Adipocyte (in vitro differentiated cells): ENCODE measurements around the gene SSTR3.

ENCODE experiments used
- DNase-seq: peaks from one replicate; pipeline ENCODE4 v3.0.0-alpha.2; 2015; ENCODE audit warnings: low read depth
- H3K27me3 ChIP-seq: replicated peaks from 2 replicates; pipeline ENCODE4 v1.7.0; 2013; ENCODE audit warnings: mild to moderate bottlenecking, low read length, moderate library complexity; ENCODE audit not compliant: control insufficient read depth, insufficient read depth
- H3K36me3 ChIP-seq: 2 replicates; pipeline ENCODE4 v1.7.0; 2013; ENCODE audit warnings: low read length, mild to moderate bottlenecking, moderate library complexity; ENCODE audit not compliant: control insufficient read depth, insufficient read depth, severe bottlenecking
- H3K4me1 ChIP-seq: 2 replicates; pipeline ENCODE4 v1.7.0; 2013; ENCODE audit warnings: mild to moderate bottlenecking, low read length, moderate library complexity; ENCODE audit not compliant: control insufficient read depth, insufficient read depth
- H3K4me3 ChIP-seq: 2 replicates; pipeline ENCODE4 v1.7.0; 2013; ENCODE audit warnings: mild to moderate bottlenecking, low read length, moderate library complexity
- H3K9ac ChIP-seq: 2 replicates; pipeline ENCODE4 v1.7.0; 2013; ENCODE audit warnings: mild to moderate bottlenecking, low read length, moderate library complexity
- H3K9me3 ChIP-seq: 2 replicates; pipeline ENCODE4 v1.7.0; 2013; ENCODE audit warnings: mild to moderate bottlenecking, low read length, moderate library complexity; ENCODE audit not compliant: control insufficient read depth

SSTR3 gene

DNA sequence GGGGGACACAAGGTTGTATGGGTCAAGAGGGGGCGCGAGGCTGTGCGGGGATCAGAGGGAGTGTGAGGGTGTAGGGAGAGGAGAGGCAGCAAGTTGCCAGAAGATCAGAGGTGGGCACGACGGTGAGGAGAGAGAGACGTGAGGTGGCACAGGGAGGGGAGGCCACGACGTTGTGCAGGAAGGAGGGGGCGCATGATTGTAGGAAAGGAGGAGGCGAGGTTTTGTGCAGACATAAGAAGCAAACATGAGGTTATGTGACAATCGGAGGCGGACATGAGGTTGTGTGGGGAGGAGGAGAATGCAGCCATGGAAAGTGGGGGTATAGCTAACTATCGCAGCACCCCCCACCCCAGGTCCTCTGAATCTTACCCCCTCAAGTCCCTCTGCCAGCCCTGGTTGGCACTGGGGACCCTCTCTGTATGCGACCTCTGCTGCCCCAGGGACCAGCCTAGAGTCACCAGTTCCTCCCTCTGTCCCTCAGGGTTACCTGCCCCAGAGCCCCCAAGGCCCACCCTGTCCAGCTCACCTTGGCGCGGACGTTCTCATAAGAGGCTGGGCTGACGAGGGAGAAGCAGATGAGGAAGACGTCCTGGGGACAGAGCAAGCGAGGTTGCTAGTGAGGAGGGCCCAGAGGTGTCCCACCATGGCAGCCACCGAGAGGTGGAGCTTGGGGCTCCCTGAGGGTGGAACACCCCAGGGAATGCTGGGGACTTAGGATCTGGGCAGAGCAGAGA is 19.3 kb upstream of the SSTR3 start:
- DNase-seq: no peak

DNA sequence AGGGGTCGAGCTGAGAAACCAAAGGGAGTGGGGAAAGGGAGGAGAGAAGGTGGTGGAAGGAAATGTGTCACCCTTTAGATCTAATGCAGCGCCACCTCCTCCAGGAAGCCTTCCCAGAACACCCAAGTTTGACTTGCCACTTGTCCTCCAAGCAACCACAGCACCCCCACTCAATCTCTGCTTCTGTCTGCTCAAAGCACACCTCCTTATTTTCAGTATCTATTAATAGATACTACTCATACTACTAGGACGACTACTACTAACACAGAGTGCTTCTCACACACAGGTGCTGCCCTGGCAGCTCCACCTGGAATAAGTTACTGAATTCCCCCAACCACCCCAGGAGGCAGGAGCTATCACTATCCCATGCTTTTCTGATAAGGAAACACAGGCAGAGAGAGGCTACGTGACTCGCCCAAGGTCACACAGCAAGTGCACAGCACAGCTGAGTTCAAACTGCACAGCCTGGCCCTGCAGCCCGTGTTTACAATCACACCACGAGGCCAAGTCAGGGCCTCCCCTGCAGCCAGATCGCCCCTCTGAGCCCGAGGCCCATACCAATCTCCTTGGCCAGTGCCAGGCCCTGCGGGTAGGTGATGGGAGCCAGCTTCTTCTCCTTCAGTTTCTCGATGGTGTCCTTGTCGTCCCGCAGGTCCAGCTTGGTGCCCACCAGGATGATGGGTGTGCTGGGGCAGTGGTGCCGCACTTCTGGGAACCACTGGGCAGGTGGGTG is 18.6 kb upstream of the SSTR3 start:
- Histone ChIP-seq H3K4me1 (peaks cover 23% of the 10 kb centered on the region), H3K9ac (no peak overlapping the region), H3K4me3 (no peak overlapping the region), H3K9me3 (no peaks in the 10 kb centered on the region), H3K36me3 (no peaks in the 10 kb centered on the region), H3K27me3 (no peaks in the 10 kb centered on the region)
- DNase-seq: no peak

More for the DNA sequence above, 19.3 kb upstream of the SSTR3 start:
- Histone ChIP-seq H3K9me3 (no peaks in the 10 kb centered on the region), H3K4me3 (no peak overlapping the region), H3K36me3 (no peaks in the 10 kb centered on the region), H3K4me1 (peaks cover 23% of the 10 kb centered on the region), H3K9ac (no peak overlapping the region), H3K27me3 (no peaks in the 10 kb centered on the region)

- Histone ChIP-seq H3K27me3 (no peaks in the 10 kb centered on the region), H3K4me1 (peaks cover 23% of the 10 kb centered on the region), H3K9me3 (no peaks in the 10 kb centered on the region), H3K9ac (no peak overlapping the region), H3K4me3 (no peak overlapping the region), H3K36me3 (no peaks in the 10 kb centered on the region)
- DNase-seq: peak; percentile 44
Measured at GRCh38 chr22:37229805-37230672, 17.8 kb upstream of the SSTR3 start.

GRCh38 chr22:37229012-37229804 is 16.9 kb upstream of the SSTR3 start:
- Histone ChIP-seq H3K4me3 (no peak overlapping the region), H3K27me3 (no peaks in the 10 kb centered on the region), H3K9ac (no peak overlapping the region), H3K36me3 (no peaks in the 10 kb centered on the region), H3K4me1 (peaks cover 22% of the 10 kb centered on the region), H3K9me3 (no peaks in the 10 kb centered on the region)
- DNase-seq: peak; percentile 74

GRCh38 chr22:37228106-37229011 is 16.1 kb upstream of the SSTR3 start:
- H3K9me3 ChIP-seq: no peaks in the 10 kb centered on the region
- no peak overlapping the region for H3K9ac ChIP-seq
- H3K4me3 ChIP-seq: no peak overlapping the region
- H3K4me1 ChIP-seq: peaks cover 16% of the 10 kb centered on the region
- peak; percentile 42 for DNase-seq
- H3K36me3 ChIP-seq: no peaks in the 10 kb centered on the region
- H3K27me3 ChIP-seq: no peaks in the 10 kb centered on the region

GRCh38 chr22:37226514-37226913 is 14.2 kb upstream of the SSTR3 start:
- no peaks in the 10 kb centered on the region for H3K9me3 ChIP-seq
- peaks cover 16% of the 10 kb centered on the region for H3K4me1 ChIP-seq
- no peak for DNase-seq
- no peaks in the 10 kb centered on the region for H3K36me3 ChIP-seq
- H3K9ac ChIP-seq: no peak overlapping the region
- peaks cover under 1% of the 10 kb centered on the region for H3K27me3 ChIP-seq
- no peak overlapping the region for H3K4me3 ChIP-seq

GRCh38 chr22:37226087-37226486 is 13.8 kb upstream of the SSTR3 start:
- Histone ChIP-seq H3K27me3 (peaks cover 5% of the 10 kb centered on the region), H3K9ac (no peak overlapping the region), H3K4me3 (no peak overlapping the region), H3K4me1 (peaks cover 16% of the 10 kb centered on the region), H3K36me3 (no peaks in the 10 kb centered on the region), H3K9me3 (peaks cover 3% of the 10 kb centered on the region)
- DNase-seq: no peak

DNA sequence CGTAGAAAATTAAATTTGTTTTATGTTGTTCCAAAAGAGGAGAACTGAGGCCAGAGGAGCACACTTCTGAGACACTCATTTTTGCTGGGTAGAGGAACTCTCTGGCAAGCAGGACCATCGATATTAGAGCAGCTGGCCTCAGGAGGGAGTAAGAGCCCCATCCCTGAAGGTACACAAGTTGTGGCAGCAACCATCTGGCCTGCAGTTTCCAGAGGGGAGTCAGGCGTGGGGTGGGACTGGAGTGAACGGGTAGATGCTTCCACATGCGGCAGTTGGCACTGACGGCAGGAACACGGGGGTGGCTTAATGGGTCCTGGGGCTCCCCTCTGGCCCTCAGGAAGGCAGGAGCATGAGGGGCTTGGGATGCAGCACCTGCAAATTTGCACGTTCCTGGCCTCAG is 13.2 kb upstream of the SSTR3 start:
- Histone ChIP-seq H3K36me3 (no peaks in the 10 kb centered on the region), H3K4me1 (peaks cover 16% of the 10 kb centered on the region), H3K27me3 (peaks cover 7% of the 10 kb centered on the region), H3K9ac (no peak overlapping the region), H3K4me3 (no peak overlapping the region), H3K9me3 (peaks cover 4% of the 10 kb centered on the region)
- DNase-seq: no peak

- Histone ChIP-seq H3K9me3 (peaks cover 4% of the 10 kb centered on the region), H3K36me3 (no peaks in the 10 kb centered on the region), H3K4me1 (peaks cover 15% of the 10 kb centered on the region), H3K27me3 (peaks cover 12% of the 10 kb centered on the region), H3K9ac (no peak overlapping the region), H3K4me3 (no peak overlapping the region)
- no peak for DNase-seq
Measured at GRCh38 chr22:37224757-37225420, 12.6 kb upstream of the SSTR3 start.
